Stomach (tissue), 9 donors: ENCODE results near the gene TRERF1. TPM values are rescaled to one million over a fixed set of nuclear protein-coding genes. Genes with fewer than 3 reads are reported as not detected.
A peak's percentile ranks its signal among the peaks of the same experiment; 100 is the strongest.

Experiments
- DNase-seq, 2 donors: peaks; one replicate each; pipeline versions ENCODE4 v3.0.0 to v3.0.0-alpha.2; 2013 to 2019
- H3K27ac ChIP-seq, 5 donors: fragments of 200-600 bp in 4 of 5; sonication (generic) in 4 of 5; one replicate each; pipeline ENCODE4 v1.5.1; 2013 to 2019; ENCODE audit warnings: mild to moderate bottlenecking in 1 of 5, moderate library complexity in 1 of 5
- H3K27me3 ChIP-seq, 3 donors: fragments of 200-600 bp; sonication (generic); one replicate each; pipeline ENCODE4 v1.5.1; 2017 to 2019; ENCODE audit warnings: mixed run types in 1 of 3
- H3K36me3 ChIP-seq, 4 donors: fragments of 200-600 bp; sonication (generic); 1 replicate in 3 of 4; 2 replicates in 1 of 4; pipeline ENCODE4 v1.5.1; 2016 to 2019
- H3K4me1 ChIP-seq, 4 donors: fragments of 200-600 bp; sonication (generic); one replicate each; pipeline ENCODE4 v1.5.1; 2016 to 2019
- H3K4me3 ChIP-seq, 4 donors: fragments of 200-600 bp; sonication (generic) in 3 of 4; one replicate each; pipeline ENCODE4 v1.5.1; 2016 to 2019; ENCODE audit warnings: mild to moderate bottlenecking in 1 of 4
- H3K9me3 ChIP-seq, 4 donors: fragments of 200-600 bp; sonication (generic); one replicate each; pipeline ENCODE4 v1.5.1; 2016 to 2019
- EP300 ChIP-seq: sonication (generic); formaldehyde crosslinking; IDR thresholded peaks from one replicate; pipeline ENCODE4 v1.6.1; 2017; ENCODE audit warnings: antibody characterized with exemption
- POLR2A ChIP-seq, 4 donors: fragments of 450-650 bp; IDR thresholded peaks; one replicate each; pipeline ENCODE4 v1.6.1; 2016; ENCODE audit warnings: antibody characterized with exemption in 4 of 4, control low read depth in 2 of 4, mild to moderate bottlenecking in 1 of 4, moderate library complexity in 1 of 4
- POLR2AphosphoS5 ChIP-seq, 3 donors: sonication (generic); formaldehyde crosslinking; IDR thresholded peaks; one replicate each; pipeline ENCODE4 v1.6.1; 2016; ENCODE audit warnings: antibody characterized with exemption in 3 of 3
- WGBS, 5 donors: extraction: QIAGEN DNeasy Blood & Tissue Kit in 3 of 5; methylation state at CpG; one replicate each; pipeline versions ENCODE4 v1.1.5 to v1.1.7; 2013 to 2018; 5-methylcytosine and 5-hydroxymethylcytosine counted together
- intact Hi-C: fragments of 100-400 bp; cut with DNase I; formaldehyde crosslinking; loops from one replicate; pipeline ENCODE4 v1.15.1; 2023; ENCODE audit warnings: low total_unique reads
- polyA plus RNA-seq, 3 donors: library from polyadenylated mRNA; stranded (reverse); fragments of 200-250 nt; gene quantifications; one replicate each; pipeline ENCODE4 v1.2.3, GENCODE V29; 2013
- total RNA-seq, 5 donors: library from RNA; depleted of rRNA; stranded (reverse); fragments of >200 nt; gene quantifications; one replicate each; pipeline versions ENCODE4 v1.1.0 to v1.2.3, GENCODE V29; 2014 to 2016
- TF ChIP-seq, protein P1 (sequence below), 7 experiments: fragments of 450-650 bp in 4 of 7; fragments of 200-600 bp in 3 of 7; sonication (generic) in 3 of 7; IDR thresholded peaks; one replicate each; pipeline ENCODE4 v1.5.1; 2016 to 2019; ENCODE audit warnings: antibody characterized with exemption in 7 of 7, control low read depth in 2 of 7, mild to moderate bottlenecking in 1 of 7
- donor health status: healthy with polysubstance abuse.
- donor health status: Bipolar disorder and iron deficiency.
- donor health status: healthy.

Gene TRERF1
- total and polyA plus RNA-seq, 8 donors, result 2.1 to 8.1 (median 4.9) TPM

DNA sequence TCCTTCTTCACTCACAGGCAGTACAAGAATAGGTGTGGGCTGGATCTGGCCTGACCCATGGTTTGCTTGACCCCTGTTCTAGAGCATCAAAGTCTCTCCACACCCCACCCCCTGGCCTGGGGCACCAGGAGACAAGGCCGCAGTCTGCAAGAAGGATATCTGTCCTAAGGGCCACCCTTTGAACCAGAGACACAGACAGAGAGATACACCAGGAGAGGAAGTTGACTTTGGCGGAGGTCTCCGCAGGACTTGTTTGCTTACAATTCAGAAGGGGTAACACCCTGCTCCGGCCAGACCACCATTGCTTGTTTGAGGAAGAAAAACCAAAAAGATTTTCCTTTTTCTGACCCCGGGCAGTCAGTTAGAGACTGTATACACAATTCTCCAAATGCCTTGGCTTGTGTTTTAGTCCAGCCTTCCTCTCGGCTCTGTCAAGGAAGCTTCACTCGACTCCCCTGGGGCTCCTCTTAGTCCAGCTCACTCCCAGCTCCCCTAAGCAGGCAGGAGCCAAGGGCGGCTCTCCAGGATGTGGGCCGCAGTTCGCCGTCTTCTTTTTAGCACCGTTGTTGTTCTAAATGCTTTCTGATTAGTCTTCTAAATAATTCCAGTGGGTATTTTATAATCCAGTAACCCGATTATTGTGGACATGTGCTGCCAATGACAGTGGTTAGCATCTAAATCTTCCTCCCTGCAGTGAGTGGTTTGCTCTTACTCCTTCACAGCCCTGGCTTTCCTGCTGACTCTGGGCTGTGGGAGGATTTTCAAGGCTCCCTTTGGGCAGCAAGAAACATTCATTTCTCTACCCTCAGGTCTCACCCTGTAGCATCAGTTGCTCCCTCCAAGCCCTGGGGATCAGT is 175.5 kb downstream of the TRERF1 start:
- intact Hi-C loops, result no loop called here
- Histone ChIP-seq H3K4me3 (no peak overlapping the region), H3K4me1 (peaks cover 24 to 33% (median 28%) of the 10 kb centered on the region in 4 donors), H3K27me3 (no peaks in the 10 kb centered on the region), H3K36me3 (no peaks in the 10 kb centered on the region), H3K27ac (peak overlapping the region in 4 of 5 donors; percentile 38 to 71 (median 54)), H3K9me3 (no peaks in the 10 kb centered on the region)
- TF ChIP-seq, protein P1, sequence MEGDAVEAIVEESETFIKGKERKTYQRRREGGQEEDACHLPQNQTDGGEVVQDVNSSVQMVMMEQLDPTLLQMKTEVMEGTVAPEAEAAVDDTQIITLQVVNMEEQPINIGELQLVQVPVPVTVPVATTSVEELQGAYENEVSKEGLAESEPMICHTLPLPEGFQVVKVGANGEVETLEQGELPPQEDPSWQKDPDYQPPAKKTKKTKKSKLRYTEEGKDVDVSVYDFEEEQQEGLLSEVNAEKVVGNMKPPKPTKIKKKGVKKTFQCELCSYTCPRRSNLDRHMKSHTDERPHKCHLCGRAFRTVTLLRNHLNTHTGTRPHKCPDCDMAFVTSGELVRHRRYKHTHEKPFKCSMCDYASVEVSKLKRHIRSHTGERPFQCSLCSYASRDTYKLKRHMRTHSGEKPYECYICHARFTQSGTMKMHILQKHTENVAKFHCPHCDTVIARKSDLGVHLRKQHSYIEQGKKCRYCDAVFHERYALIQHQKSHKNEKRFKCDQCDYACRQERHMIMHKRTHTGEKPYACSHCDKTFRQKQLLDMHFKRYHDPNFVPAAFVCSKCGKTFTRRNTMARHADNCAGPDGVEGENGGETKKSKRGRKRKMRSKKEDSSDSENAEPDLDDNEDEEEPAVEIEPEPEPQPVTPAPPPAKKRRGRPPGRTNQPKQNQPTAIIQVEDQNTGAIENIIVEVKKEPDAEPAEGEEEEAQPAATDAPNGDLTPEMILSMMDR (IDR thresholded peaks at IDR 0.05), result no peak
- TF ChIP-seq EP300 (no peak), POLR2AphosphoS5 (IDR thresholded peaks at IDR 0.05) (no peak), POLR2A (IDR thresholded peaks at IDR 0.05) (no peak)
- 52 to 65% (median 60%) methylated on average over 13 of the region's 13 CpGs for WGBS, 5 donors
- peak in 1 of 2 donors; percentile 77 for DNase-seq

DNA sequence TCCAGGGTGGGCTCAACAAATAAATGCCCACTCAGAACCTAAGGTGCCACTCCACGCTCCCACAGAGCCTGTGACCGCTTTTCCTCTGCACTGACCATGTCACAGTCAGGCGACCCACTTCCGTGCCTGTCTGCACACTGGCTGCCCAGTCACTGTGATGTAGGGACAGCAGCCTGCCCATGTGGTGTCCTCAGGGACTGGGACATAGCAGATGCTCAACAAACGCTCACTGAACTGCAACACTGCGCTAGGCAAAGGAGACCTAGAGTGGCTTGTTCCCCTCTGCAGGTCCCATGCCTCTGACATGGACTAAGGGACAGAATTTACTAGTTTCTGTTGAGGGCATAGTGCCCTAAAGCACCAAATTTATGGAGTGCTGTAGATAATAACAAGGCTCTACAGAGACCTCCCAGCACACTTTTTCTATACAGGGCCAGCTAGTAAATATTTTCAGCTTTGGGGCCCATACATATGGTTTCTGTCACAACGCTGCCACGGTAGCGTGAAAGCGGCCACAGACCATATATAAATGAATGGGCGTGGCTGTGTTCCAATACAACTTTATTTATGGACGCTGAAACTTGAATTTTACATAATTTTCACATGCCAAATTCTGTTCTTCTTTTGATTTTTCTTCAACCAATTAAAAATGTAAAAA is 176.2 kb downstream of the TRERF1 start:
- intact Hi-C loops, result no loop called here
- DNase-seq, result no peak
- Histone ChIP-seq H3K36me3 (no peaks in the 10 kb centered on the region), H3K9me3 (no peaks in the 10 kb centered on the region), H3K4me1 (peaks cover 16 to 26% (median 22%) of the 10 kb centered on the region in 4 donors), H3K27me3 (no peaks in the 10 kb centered on the region), H3K27ac (peak overlapping the region in 4 of 5 donors; percentile 38 to 71 (median 54)), H3K4me3 (no peak overlapping the region)
- TF ChIP-seq, protein P1 (IDR thresholded peaks at IDR 0.05), result no peak
- TF ChIP-seq EP300, result no peak
- WGBS, 5 donors, result 87 to 93% (median 91%) methylated on average over 12 of the region's 12 CpGs

DNA sequence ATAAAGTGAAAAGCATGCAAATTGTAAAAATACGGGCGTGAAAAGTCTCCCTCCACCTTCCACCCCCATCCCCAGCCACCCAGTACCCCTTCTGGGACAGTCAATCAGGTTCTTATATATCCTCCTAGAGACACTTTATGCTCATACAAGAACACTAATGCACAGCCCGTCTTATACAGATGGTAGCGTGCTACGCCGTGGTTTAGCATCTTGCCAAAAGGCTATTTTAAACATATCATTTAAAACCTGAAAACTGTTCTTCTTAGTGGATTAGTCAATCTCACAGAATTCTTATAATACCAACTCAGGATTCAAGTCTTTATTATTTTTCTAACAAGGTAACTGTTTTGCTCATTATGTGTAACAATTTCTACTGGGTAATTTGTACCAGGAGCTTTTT is 176.8 kb downstream of the TRERF1 start:
- Histone ChIP-seq H3K36me3 (peaks cover 0 to 2% (median under 1%) of the 10 kb centered on the region in 4 donors), H3K9me3 (no peaks in the 10 kb centered on the region), H3K27me3 (no peaks in the 10 kb centered on the region), H3K4me3 (no peak overlapping the region), H3K4me1 (peaks cover 10 to 20% (median 16%) of the 10 kb centered on the region in 4 donors), H3K27ac (no peak overlapping the region)
- TF ChIP-seq POLR2A (IDR thresholded peaks at IDR 0.05) (no peak), EP300 (no peak), POLR2AphosphoS5 (IDR thresholded peaks at IDR 0.05) (no peak)
- TF ChIP-seq, protein P1 (IDR thresholded peaks at IDR 0.05), result no peak
- WGBS, 5 donors, result 95 to 99% (median 96%) methylated on average over 6 of the region's 6 CpGs
- DNase-seq, result no peak
- intact Hi-C loops, result no loop called here

DNA sequence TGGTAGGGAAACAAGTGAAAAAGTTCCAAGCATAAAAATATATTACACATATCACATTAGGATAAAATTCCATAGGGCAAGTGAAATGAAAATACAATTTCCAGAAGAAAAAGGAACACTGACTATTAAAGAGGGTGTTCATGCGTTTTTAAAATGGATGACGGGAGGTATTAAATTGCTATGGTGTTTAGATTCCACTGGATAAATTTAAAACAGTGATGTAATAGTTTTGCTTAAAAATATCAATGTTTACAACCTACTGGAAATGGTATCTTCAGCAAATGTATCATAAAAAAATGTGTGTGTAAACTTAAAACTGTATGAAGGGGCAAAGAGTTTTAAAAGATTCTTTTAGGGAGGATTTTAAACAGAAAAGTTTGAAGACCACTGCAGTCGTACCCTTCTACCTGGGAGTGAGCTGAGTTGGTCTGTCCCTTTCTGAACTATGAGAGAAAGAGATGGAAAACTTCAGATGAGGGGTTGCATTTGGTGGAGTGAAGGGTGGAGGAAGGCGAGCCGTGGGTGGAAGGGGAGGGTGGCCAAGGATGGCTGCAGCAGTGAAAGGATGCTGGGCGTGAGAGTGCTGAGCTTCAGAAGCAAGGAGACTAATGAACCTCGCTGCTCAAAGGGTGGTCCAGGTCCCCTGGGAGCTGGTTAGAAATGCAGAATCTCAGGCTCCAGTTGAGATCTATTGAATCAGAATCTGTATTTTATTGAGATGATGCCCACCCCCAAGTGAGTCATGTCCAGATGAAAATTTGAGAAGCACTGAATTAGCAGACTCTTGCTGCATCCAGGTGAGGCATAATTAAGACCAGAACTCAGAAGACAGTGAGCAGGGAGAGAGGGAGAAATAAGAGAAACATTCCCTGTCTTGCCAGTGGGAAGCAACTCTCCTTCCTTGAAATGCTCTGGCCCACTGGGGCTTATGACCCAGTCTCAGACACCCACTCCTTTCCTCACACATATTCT is 179.6 kb downstream of the TRERF1 start:
- intact Hi-C loops, result no loop called here
- Histone ChIP-seq H3K9me3 (no peaks in the 10 kb centered on the region), H3K27ac (peak overlapping the region in 2 of 5 donors; percentile 4 to 18), H3K36me3 (peaks cover 5 to 23% (median 22%) of the 10 kb centered on the region in 4 donors), H3K4me1 (peaks cover 0 to 7% (median 3%) of the 10 kb centered on the region in 4 donors), H3K27me3 (no peaks in the 10 kb centered on the region), H3K4me3 (no peak overlapping the region)
- TF ChIP-seq EP300 (no peak), POLR2A (IDR thresholded peaks at IDR 0.05) (no peak), POLR2AphosphoS5 (IDR thresholded peaks at IDR 0.05) (no peak)
- TF ChIP-seq, protein P1 (IDR thresholded peaks at IDR 0.05), result no peak
- DNase-seq, result no peak
- WGBS, 5 donors, result 71 to 84% (median 78%) methylated on average over 7 of the region's 7 CpGs
